Mesenchymal stem cell (in vitro differentiated cells and primary cell): Measurements from ENCODE around the gene PROK2.

Experiments used
- DNase-seq: peaks from one replicate; pipeline ENCODE4 v3.0.0-alpha.2; 2013
- H2AFZ ChIP-seq: one replicate; pipeline ENCODE4 v1.6.1; 2013; ENCODE audit warnings: low read depth, mild to moderate bottlenecking, control low read depth, inconsistent platforms, low read length, moderate library complexity
- H2AK5ac ChIP-seq: 2 replicates; pipeline ENCODE4 v1.6.1; 2013; ENCODE audit warnings: low read length, moderate library complexity, mild to moderate bottlenecking, inconsistent platforms; ENCODE audit not compliant: severe bottlenecking
- H2BK120ac ChIP-seq: one replicate; pipeline ENCODE4 v1.6.1; 2013; ENCODE audit warnings: low read depth, mild to moderate bottlenecking, inconsistent platforms, low read length, moderate library complexity
- H2BK12ac ChIP-seq, 2 experiments: one replicate each; pipeline ENCODE4 v1.6.1; 2013; ENCODE audit warnings: inconsistent platforms in 2 of 2, low read length in 2 of 2, mild to moderate bottlenecking in 2 of 2, moderate library complexity in 2 of 2, control low read depth in 1 of 2
- H2BK15ac ChIP-seq: one replicate; pipeline ENCODE4 v1.6.1; 2013; ENCODE audit warnings: mild to moderate bottlenecking, low read depth, inconsistent platforms; ENCODE audit not compliant: poor library complexity, severe bottlenecking
- H2BK5ac ChIP-seq: 2 replicates; pipeline ENCODE4 v1.6.1; 2013; ENCODE audit warnings: low read depth, mild to moderate bottlenecking, low read length, control low read depth, inconsistent platforms; ENCODE audit not compliant: poor library complexity, severe bottlenecking
- H3K14ac ChIP-seq, 2 experiments: one replicate each; pipeline ENCODE4 v1.6.1; 2013; ENCODE audit warnings: inconsistent platforms in 2 of 2, low read length in 2 of 2, control low read depth in 1 of 2, mild to moderate bottlenecking in 1 of 2, moderate library complexity in 1 of 2
- H3K18ac ChIP-seq, 2 experiments: one replicate each; pipeline ENCODE4 v1.6.1; 2013; ENCODE audit warnings: inconsistent platforms in 2 of 2, low read length in 2 of 2, control low read depth in 1 of 2, low read depth in 1 of 2, mild to moderate bottlenecking in 1 of 2
- H3K23ac ChIP-seq, 2 experiments: one replicate each; pipeline ENCODE4 v1.6.1; 2013; ENCODE audit warnings: inconsistent platforms in 2 of 2, low read length in 2 of 2, mild to moderate bottlenecking in 2 of 2, moderate library complexity in 2 of 2, control low read depth in 1 of 2
- H3K27ac ChIP-seq: 2 replicates; pipeline ENCODE4 v1.5.1; 2013; ENCODE audit warnings: mild to moderate bottlenecking, moderate library complexity, low read length, control low read depth, inconsistent platforms; ENCODE audit not compliant: poor library complexity, severe bottlenecking
- H3K27me3 ChIP-seq, 2 experiments: 2 replicates each; pipeline versions ENCODE4 v1.6.1 to v1.7.0; 2013; ENCODE audit warnings: low read length in 2 of 2, mild to moderate bottlenecking in 2 of 2, moderate library complexity in 2 of 2, control low read depth in 1 of 2, inconsistent platforms in 1 of 2; ENCODE audit not compliant: control insufficient read depth in 1 of 2, insufficient read depth in 1 of 2
- H3K36me3 ChIP-seq, 2 experiments: 2 replicates each; pipeline versions ENCODE4 v1.6.1 to v1.7.0; 2013; ENCODE audit warnings: low read length in 2 of 2, control low read depth in 1 of 2, inconsistent platforms in 1 of 2, low read depth in 1 of 2, mild to moderate bottlenecking in 1 of 2; ENCODE audit not compliant: insufficient read depth in 2 of 2, control insufficient read depth in 1 of 2
- H3K4ac ChIP-seq, 2 experiments: one replicate each; pipeline ENCODE4 v1.6.1; 2013; ENCODE audit warnings: inconsistent platforms in 2 of 2, low read length in 2 of 2, mild to moderate bottlenecking in 2 of 2, moderate library complexity in 2 of 2, control low read depth in 1 of 2, low read depth in 1 of 2
- H3K4me1 ChIP-seq: 2 replicates; pipeline ENCODE4 v1.6.1; 2013; ENCODE audit warnings: low read depth, low read length, control low read depth; ENCODE audit not compliant: control insufficient read depth, insufficient read depth
- H3K4me2 ChIP-seq: 2 replicates; pipeline ENCODE4 v1.6.1; 2013; ENCODE audit warnings: low read length, mild to moderate bottlenecking, inconsistent platforms; ENCODE audit not compliant: poor library complexity, severe bottlenecking
- H3K4me3 ChIP-seq, 2 experiments: 2 replicates each; pipeline versions ENCODE4 v1.5.1 to v1.7.0; 2013; ENCODE audit warnings: low read length in 2 of 2, mild to moderate bottlenecking in 2 of 2, control low read depth in 1 of 2, low read depth in 1 of 2; ENCODE audit not compliant: insufficient read depth in 1 of 2
- H3K79me1 ChIP-seq: replicated peaks from 2 replicates; pipeline ENCODE4 v1.6.1; 2013; ENCODE audit warnings: mild to moderate bottlenecking, control low read depth, low read length, inconsistent platforms; ENCODE audit not compliant: poor library complexity, severe bottlenecking
- H3K9ac ChIP-seq: 2 replicates; pipeline ENCODE4 v1.7.0; 2013; ENCODE audit warnings: mild to moderate bottlenecking, low read length, moderate library complexity
- H3K9me3 ChIP-seq: 2 replicates; pipeline ENCODE4 v1.7.0; 2013; ENCODE audit warnings: mild to moderate bottlenecking, low read length; ENCODE audit not compliant: control insufficient read depth
- H4K8ac ChIP-seq: one replicate; pipeline ENCODE4 v1.6.1; 2013; ENCODE audit warnings: inconsistent platforms, mild to moderate bottlenecking, low read length, moderate library complexity
- H4K91ac ChIP-seq: one replicate; pipeline ENCODE4 v1.6.1; 2013; ENCODE audit warnings: mild to moderate bottlenecking, low read length, inconsistent platforms
- WGBS: methylation state at CpG from one replicate; pipeline ENCODE4 v1.1.7; 2013; ENCODE audit warnings: mixed read lengths; 5-methylcytosine and 5-hydroxymethylcytosine counted together

PROK2 gene

DNA sequence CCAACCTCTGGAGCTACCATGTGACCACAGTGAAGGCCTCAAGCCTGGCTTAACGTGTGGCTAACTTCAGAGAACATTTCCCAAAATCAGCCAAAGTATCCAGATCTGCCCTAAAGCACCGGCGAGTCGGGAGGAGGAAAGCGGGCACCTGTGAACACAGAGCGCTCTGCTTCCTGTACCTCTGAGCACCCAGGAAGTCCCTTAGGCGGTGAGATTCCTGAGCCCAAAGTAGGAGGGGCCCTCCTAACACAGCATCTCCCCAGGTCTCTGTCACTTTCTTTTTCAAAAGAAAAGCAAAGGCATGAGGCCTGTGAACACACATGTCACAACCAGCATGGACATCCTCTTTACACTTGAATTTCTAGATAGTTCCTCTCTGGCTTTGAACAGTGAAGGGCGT lies 58.8 kb downstream of the PROK2 start:
- no peak overlapping the region for H2AK5ac ChIP-seq
- 89% methylated on average over 8 of the region's 8 CpGs for WGBS
- H3K23ac ChIP-seq: no peak overlapping the region
- no peak overlapping the region for H3K4me3 ChIP-seq
- no peak overlapping the region for H2BK5ac ChIP-seq
- no peak for DNase-seq
- H3K9ac ChIP-seq: no peak overlapping the region
- H4K8ac ChIP-seq: no peak overlapping the region
- H3K14ac ChIP-seq: no peak overlapping the region
- H3K18ac ChIP-seq: no peak overlapping the region
- H2BK120ac ChIP-seq: no peak overlapping the region
- H3K27ac ChIP-seq: no peak overlapping the region
- no peak overlapping the region for H2AFZ ChIP-seq
- no peak overlapping the region for H2BK12ac ChIP-seq
- peaks cover 10% of the 10 kb centered on the region for H3K4me1 ChIP-seq
- H3K79me1 ChIP-seq: peaks cover 4% of the 10 kb centered on the region
- no peaks in the 10 kb centered on the region for H3K36me3 ChIP-seq
- no peak overlapping the region for H3K4me2 ChIP-seq
- H3K9me3 ChIP-seq: no peaks in the 10 kb centered on the region
- peaks cover 8 to 16% of the 10 kb centered on the region in 2 experiments for H3K27me3 ChIP-seq
- H2BK15ac ChIP-seq: no peak overlapping the region
- no peak overlapping the region for H3K4ac ChIP-seq
- H4K91ac ChIP-seq: no peak overlapping the region

DNA sequence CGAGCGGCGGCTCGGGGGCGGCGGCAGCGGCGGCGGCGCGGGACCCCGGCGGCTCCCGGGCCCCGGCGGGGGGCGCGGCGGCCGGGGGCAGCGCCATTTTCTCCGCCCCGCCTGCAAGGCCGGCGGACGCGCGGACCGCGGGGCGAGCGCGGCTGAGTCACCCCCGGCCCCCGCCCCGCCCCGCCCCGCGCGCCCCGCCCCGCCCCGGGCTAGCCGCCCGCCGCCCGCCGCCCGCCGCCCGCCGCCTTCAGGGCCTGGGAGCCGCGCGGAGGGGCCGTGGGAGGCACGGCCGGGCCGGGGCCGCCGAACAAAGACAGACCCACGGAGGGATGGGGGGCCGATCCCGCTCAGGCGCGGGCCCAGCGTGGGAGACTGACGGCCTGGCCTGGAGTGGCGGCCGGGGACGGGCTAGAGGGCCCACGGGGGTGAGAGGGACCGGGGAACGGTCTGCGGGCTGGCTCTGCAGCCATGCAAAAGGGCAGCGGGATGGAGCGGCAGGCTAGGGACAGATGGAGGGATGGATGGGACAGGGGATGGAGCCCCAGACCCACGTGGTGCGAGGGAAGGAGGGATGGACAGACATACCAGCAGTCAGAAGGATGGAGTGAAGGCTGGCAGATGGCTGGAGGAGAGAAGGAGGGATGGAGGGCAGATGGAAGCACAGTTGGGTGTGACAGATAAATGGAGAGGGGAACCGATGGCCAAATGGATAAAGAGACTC lies 59.5 kb downstream of the PROK2 start, which contains the start of gene EIF4E3:
EIF4E3 (minus strand) TSS at position 132 of the 721 bp plus-strand sequence; CDS start at position 97, 35 bp downstream.
- Histone ChIP-seq H3K18ac (peak within 1 kb of the TSS; percentile 64 to 74), H3K4ac (peak within 1 kb of the TSS in 1 of 2 experiments; percentile 47), H3K4me3 (peak within 1 kb of the TSS; percentile 82 to 93), H4K8ac (peak within 1 kb of the TSS; percentile 81), H3K14ac (peak within 1 kb of the TSS in 1 of 2 experiments; percentile 88), H3K23ac (peak within 1 kb of the TSS in 1 of 2 experiments; percentile 97), H3K4me1 (peaks cover 10% of the 10 kb centered on the region), H4K91ac (peak within 1 kb of the TSS; percentile 64), H3K4me2 (peak within 1 kb of the TSS; percentile 88), H3K79me1 (peaks cover 4% of the 10 kb centered on the region), H2BK5ac (no peak within 1 kb of the TSS), H3K27me3 (peaks cover 8 to 16% of the 10 kb centered on the region in 2 experiments), H2BK120ac (peak within 1 kb of the TSS; percentile 67), H3K9ac (peak within 1 kb of the TSS; percentile 76), H3K9me3 (no peaks in the 10 kb centered on the region), H2BK12ac (peak within 1 kb of the TSS; percentile 28 to 89), H3K27ac (no peak within 1 kb of the TSS), H2AK5ac (no peak within 1 kb of the TSS), H2BK15ac (peak within 1 kb of the TSS; percentile 57), H3K36me3 (no peaks in the 10 kb centered on the region), H2AFZ (peak within 1 kb of the TSS; percentile 96)
- peak; percentile 20 for DNase-seq
- 3% methylated on average over 45 of the region's 80 CpGs for WGBS

GRCh38 chr3:71724584-71725270 lies 60.2 kb downstream of the PROK2 start:
- H2BK5ac ChIP-seq: no peak overlapping the region
- WGBS: 2% methylated on average over 38 of the region's 73 CpGs

DNA sequence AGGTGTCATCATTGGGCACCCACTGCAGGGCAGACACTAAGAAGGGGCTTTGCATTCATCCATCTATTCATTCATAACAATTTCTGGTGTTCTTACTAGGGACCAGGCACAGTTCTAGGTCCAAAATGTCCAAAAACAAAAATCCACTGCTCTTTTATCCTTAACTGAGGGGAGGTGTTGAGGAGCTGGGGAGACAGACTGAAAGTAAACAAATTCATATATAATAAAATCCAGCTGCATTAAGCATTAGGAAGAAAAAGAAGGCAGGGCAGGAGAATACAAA lies 60.8 kb downstream of the PROK2 start:
- H4K91ac ChIP-seq: no peak overlapping the region
- H3K4ac ChIP-seq: no peak overlapping the region
- H3K36me3 ChIP-seq: no peaks in the 10 kb centered on the region
- peak overlapping the region; percentile 76 for H3K9ac ChIP-seq
- H2AFZ ChIP-seq: no peak overlapping the region
- DNase-seq: no peak
- no peak overlapping the region for H2BK120ac ChIP-seq
- no peaks in the 10 kb centered on the region for H3K9me3 ChIP-seq
- peaks cover 10% of the 10 kb centered on the region for H3K4me1 ChIP-seq
- no peak overlapping the region for H3K23ac ChIP-seq
- no peak overlapping the region for H2BK12ac ChIP-seq
- peak overlapping the region; percentile 88 for H3K4me2 ChIP-seq
- no peak overlapping the region for H2BK15ac ChIP-seq
- H3K79me1 ChIP-seq: peaks cover 4% of the 10 kb centered on the region
- peaks cover 8 to 14% of the 10 kb centered on the region in 2 experiments for H3K27me3 ChIP-seq
- no peak overlapping the region for H3K14ac ChIP-seq
- peak overlapping the region in 1 of 2 experiments; percentile 93 for H3K4me3 ChIP-seq
- H2BK5ac ChIP-seq: no peak overlapping the region
- H3K18ac ChIP-seq: no peak overlapping the region
- H4K8ac ChIP-seq: no peak overlapping the region
- H3K27ac ChIP-seq: no peak overlapping the region
- no peak overlapping the region for H2AK5ac ChIP-seq

More at GRCh38 chr3:71724584-71725270, 60.2 kb downstream of the PROK2 start:
- Histone ChIP-seq H3K14ac (peak overlapping the region in 1 of 2 experiments; percentile 88), H3K4me3 (peak overlapping the region; percentile 82 to 93), H3K18ac (peak overlapping the region in 1 of 2 experiments; percentile 74), H3K27ac (no peak overlapping the region), H4K8ac (peak overlapping the region; percentile 70), H4K91ac (no peak overlapping the region), H3K4me2 (peak overlapping the region; percentile 88), H2AFZ (peak overlapping the region; percentile 96), H2BK12ac (peak overlapping the region in 1 of 2 experiments; percentile 56), H3K79me1 (peaks cover 4% of the 10 kb centered on the region), H3K9me3 (no peaks in the 10 kb centered on the region), H3K4me1 (peaks cover 10% of the 10 kb centered on the region), H3K23ac (peak overlapping the region in 1 of 2 experiments; percentile 97), H2AK5ac (no peak overlapping the region), H3K27me3 (peaks cover 8 to 16% of the 10 kb centered on the region in 2 experiments), H3K4ac (no peak overlapping the region), H2BK120ac (no peak overlapping the region), H2BK15ac (no peak overlapping the region), H3K36me3 (no peaks in the 10 kb centered on the region), H3K9ac (peak overlapping the region; percentile 76)
- peak; percentile 25 for DNase-seq
